Islet of Langerhans (tissue), 1 donor: Measurements from ENCODE around the gene ELAVL3.

Experiments used
- FAIRE-seq: peaks from one replicate; lab custom pipeline; 2011; peaks lifted over from hg19 to GRCh38; lab: Jason Lieb, UNC

The ELAVL3 gene

DNA sequence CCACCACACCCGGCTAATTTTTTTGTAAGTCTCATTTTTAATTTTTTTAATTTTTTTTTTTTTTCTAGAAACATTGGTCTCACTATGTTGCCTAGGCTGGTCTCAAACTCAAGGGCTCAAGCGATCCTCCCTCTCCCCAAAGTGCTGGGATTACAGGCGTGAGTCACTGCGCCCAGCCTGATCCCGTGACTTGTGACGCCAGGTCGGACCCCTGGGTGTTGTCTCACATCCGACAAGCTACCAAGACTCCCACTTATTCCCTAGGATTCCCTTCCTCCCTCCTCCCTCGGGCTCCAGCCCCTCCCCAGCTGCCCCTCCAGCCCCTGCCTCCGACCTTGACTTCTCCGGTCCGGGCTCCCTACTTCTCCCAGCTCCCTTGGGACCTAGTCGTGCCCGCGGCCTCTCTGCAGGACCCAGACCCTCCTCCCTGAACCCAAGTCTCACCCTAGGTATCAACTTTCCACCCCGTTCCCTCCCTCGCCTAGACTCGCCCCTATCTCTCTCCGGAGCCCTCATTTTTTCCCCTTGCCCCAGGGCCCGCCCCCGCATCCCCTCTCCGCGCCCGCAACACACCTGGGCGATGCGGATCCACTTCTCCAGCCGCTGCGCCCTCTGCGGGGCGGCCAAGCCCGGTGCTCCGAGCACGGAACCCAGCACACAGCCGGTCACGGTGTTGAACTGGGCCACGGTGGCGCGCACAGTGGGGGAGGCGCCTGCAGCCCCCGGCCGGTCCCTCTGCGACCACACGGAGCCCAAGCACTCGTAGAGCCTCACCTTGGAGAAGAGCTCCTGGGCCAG is 74.8 kb downstream of the ELAVL3 start:
- FAIRE-seq, result no peak

DNA sequence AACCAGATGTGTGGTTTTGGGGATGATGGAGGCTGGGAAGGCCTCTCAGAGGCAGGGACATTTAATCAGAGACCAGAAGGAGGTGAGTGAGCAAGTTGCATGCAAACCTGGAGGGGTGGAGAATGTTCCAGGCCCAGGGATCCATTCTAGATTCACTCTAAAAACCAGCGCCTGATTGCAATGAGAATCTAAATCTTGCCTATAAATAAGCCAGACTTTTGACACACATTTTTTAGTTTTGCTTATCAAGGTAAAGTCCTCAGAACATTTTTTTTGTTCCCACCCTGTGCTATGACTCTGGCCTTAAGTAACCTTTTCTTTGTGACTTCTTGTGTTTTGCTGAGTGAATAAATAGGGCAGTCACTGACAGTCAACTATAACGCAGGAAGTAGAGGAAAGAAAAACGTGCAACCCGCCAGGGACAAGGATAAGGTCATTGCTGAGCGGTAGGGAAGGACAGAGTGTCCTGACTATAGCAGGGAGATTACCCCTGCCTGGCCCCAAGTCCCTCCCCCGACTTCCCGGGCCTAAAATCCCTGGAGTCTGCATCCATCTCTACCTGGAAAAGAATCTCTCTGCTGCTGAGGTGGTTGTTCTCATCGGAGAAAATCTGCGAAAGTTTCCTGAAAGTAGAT is 76.1 kb downstream of the ELAVL3 start:
- no peak for FAIRE-seq

DNA sequence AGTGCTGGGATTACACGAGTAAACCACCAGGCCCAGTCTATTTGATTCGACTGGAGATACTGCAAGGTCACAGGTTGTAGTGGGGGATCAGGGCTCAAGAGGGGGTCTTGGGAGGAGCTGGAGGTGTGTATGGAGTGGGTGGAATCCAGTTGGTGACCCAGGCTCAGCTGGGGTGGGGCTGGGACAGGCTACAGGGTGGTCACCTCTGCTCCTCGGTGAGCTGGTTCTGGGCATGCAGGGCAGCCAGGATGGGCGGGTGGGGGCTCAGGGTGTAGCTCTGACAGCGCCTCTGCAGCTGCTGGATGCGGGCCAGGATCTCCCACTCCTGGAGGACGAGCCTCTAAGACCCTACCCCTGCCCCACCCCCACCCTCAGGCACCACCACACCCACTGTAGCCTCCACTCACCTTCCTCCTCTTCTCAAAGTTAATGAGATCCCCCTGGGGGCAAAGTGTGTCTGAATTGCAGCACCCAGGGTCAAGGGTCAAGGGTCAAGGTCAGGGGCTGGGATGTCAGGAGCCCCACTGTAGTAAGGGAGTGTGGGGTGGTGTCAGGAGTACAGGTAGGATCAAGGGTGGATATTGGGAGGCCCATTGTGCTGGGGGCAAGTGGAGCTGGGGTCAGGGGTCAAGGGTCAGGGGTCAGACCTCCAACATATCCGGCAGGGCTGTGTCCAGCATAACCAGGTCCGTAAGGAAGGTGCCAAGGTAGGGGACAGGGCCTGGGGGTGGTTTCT is 78.9 kb downstream of the ELAVL3 start:
- FAIRE-seq, result no peak
